HepG2 (cell line): ENCODE data around the gene SPATA33. TPM values are rescaled to one million over a fixed set of nuclear protein-coding genes. Genes with fewer than 3 reads are reported as not detected.
A peak's percentile ranks its signal among the peaks of the same experiment; 100 is the strongest.

Experiments used
- AKAP8 ChIP-seq: sonication (generic); formaldehyde crosslinking; IDR thresholded peaks from 2 replicates; pipeline ENCODE4 v1.5.1; 2020; ENCODE audit warnings: mild to moderate bottlenecking, missing genetic modification reagents
- BRD4 ChIP-seq: sonication (generic); formaldehyde crosslinking; IDR thresholded peaks from 2 replicates; pipeline ENCODE4 v1.4.0; 2020; ENCODE audit warnings: missing genetic modification reagents
- HNRNPUL1 ChIP-seq: fragments of 200-400 bp; formaldehyde crosslinking; IDR thresholded peaks from 2 replicates; pipeline ENCODE4 v1.6.1; 2017; ENCODE audit warnings: low read depth, mild to moderate bottlenecking, low read length, moderate library complexity
- MBNL3 ChIP-seq: fragments of 250-450 bp; sonication (Bioruptor Pico); conservative IDR thresholded peaks from 2 replicates; pipeline ENCODE4 v1.8.0; 2022; ENCODE audit warnings: mild to moderate bottlenecking, inconsistent platforms
- MEF2D ChIP-seq: sonication (generic); formaldehyde crosslinking; IDR thresholded peaks from 2 replicates; pipeline ENCODE4 v1.5.1; 2020; ENCODE audit warnings: mild to moderate bottlenecking, missing genetic modification reagents
- SAP130 ChIP-seq: IDR thresholded peaks from 2 replicates; pipeline ENCODE4 v1.6.1; 2016; ENCODE audit warnings: low read depth
- TRAFD1 ChIP-seq: sonication (generic); formaldehyde crosslinking; IDR thresholded peaks from 2 replicates; pipeline ENCODE4 v1.5.1; 2020; ENCODE audit warnings: missing genetic modification reagents, mild to moderate bottlenecking, borderline replicate concordance
- ZNF230 ChIP-seq: sonication (generic); formaldehyde crosslinking; IDR thresholded peaks from 2 replicates; pipeline ENCODE4 v1.4.0; 2020; ENCODE audit warnings: mild to moderate bottlenecking, missing genetic modification reagents
- ZNF34 ChIP-seq: sonication (generic); formaldehyde crosslinking; IDR thresholded peaks from 2 replicates; pipeline ENCODE4 v1.4.0; 2020; ENCODE audit warnings: mild to moderate bottlenecking, missing genetic modification reagents, borderline replicate concordance
- ZNF432 ChIP-seq: sonication (generic); formaldehyde crosslinking; IDR thresholded peaks from 2 replicates; pipeline ENCODE4 v1.5.0; 2020; ENCODE audit warnings: missing genetic modification reagents, mild to moderate bottlenecking, borderline replicate concordance
- ZNF562 ChIP-seq: sonication (generic); formaldehyde crosslinking; IDR thresholded peaks from 2 replicates; pipeline ENCODE4 v1.8.0; 2022; ENCODE audit warnings: missing genetic modification reagents, borderline replicate concordance
- ZNF737 ChIP-seq: sonication (generic); formaldehyde crosslinking; IDR thresholded peaks from 2 replicates; pipeline ENCODE4 v1.5.0; 2020; ENCODE audit warnings: missing genetic modification reagents, mild to moderate bottlenecking, borderline replicate concordance
- ZNF781 ChIP-seq: sonication (generic); formaldehyde crosslinking; IDR thresholded peaks from 2 replicates; pipeline ENCODE4 v1.5.1; 2020; ENCODE audit warnings: borderline replicate concordance, mild to moderate bottlenecking, missing genetic modification reagents; ENCODE audit errors: not compliant biosample characterization
- polyA plus RNA-seq, 8 experiments: library from polyadenylated mRNA; depleted of rRNA in 3 of 8; stranded (reverse) in 7 of 8; unstranded in 1 of 8; fragments of >200 nt; fragmentation: Illumina TruSeq in 4 of 8; extraction: Trizol in 4 of 8; gene quantifications; 2 replicates each; pipeline versions ENCODE4 v1.2.1 to v1.2.3, GENCODE V29; 2011 to 2016; ENCODE audit warnings: low read depth in 4 of 8, missing spikeins in 1 of 8, mixed read lengths in 1 of 8; ENCODE audit not compliant: insufficient read depth in 1 of 8
- total RNA-seq, 5 experiments: library from RNA; depleted of rRNA; stranded (reverse); fragments of >200 nt; fragmentation: Illumina TruSeq; extraction: Trizol; gene quantifications; 2 replicates each; pipeline ENCODE4 v1.2.3, GENCODE V29; 2016; ENCODE audit warnings: low read depth in 1 of 5
- TF ChIP-seq, protein P1 (sequence below): sonication (generic); formaldehyde crosslinking; IDR thresholded peaks from 2 replicates; pipeline ENCODE4 v1.4.0; 2020; ENCODE audit warnings: missing genetic modification reagents, borderline replicate concordance
- TF ChIP-seq, protein P2 (sequence below): sonication (generic); formaldehyde crosslinking; IDR thresholded peaks from 2 replicates; pipeline ENCODE4 v1.8.0; 2022; ENCODE audit warnings: mild to moderate bottlenecking, missing genetic modification reagents, moderate library complexity
- TF ChIP-seq, protein P3 (sequence below), 2 experiments: IDR thresholded peaks; 2 replicates each; pipeline ENCODE4 v1.6.1; 2011 to 2012; ENCODE audit warnings: low read length in 2 of 2, borderline replicate concordance in 1 of 2, low read depth in 1 of 2, mild to moderate bottlenecking in 1 of 2, moderate library complexity in 1 of 2
- TF ChIP-seq, protein P4 (sequence below): sonication (generic); formaldehyde crosslinking; IDR thresholded peaks from 2 replicates; pipeline ENCODE4 v1.8.1; 2023; ENCODE audit warnings: missing genetic modification reagents, inconsistent platforms, borderline replicate concordance

The SPATA33 gene
- total and polyA plus RNA-seq, 2 of the 13 experiments (the other 11 are each of a cell fraction or from before 2014, with no cell fraction given), result 5.7 to 11.0 TPM

GRCh38 chr16:89687092-89687940 is 29.7 kb downstream of the SPATA33 start (continued):
- TF ChIP-seq ZNF432 (no peak), MBNL3 (CRISPR knock-in tag) (no peak), ZNF34 (CRISPR knock-in tag) (0 out of 2 replicates have a peak, but pooled peaks have one; percentile 41), ZNF737 (peak; percentile 78; the same call in 1 of the 2 replicates), TRAFD1 (CRISPR knock-in tag) (peak; percentile 100), HNRNPUL1 (no peak), ZNF562 (CRISPR knock-in tag) (no peak), ZNF230 (CRISPR knock-in tag) (peak; percentile 99), ZNF781 (CRISPR knock-in tag) (peak; percentile 99), AKAP8 (CRISPR knock-in tag) (peak; percentile 98), MEF2D (CRISPR knock-in tag) (peak; percentile 98), BRD4 (CRISPR knock-in tag) (peak; percentile 98), SAP130 (peak; percentile 100)
- TF ChIP-seq, protein P1, sequence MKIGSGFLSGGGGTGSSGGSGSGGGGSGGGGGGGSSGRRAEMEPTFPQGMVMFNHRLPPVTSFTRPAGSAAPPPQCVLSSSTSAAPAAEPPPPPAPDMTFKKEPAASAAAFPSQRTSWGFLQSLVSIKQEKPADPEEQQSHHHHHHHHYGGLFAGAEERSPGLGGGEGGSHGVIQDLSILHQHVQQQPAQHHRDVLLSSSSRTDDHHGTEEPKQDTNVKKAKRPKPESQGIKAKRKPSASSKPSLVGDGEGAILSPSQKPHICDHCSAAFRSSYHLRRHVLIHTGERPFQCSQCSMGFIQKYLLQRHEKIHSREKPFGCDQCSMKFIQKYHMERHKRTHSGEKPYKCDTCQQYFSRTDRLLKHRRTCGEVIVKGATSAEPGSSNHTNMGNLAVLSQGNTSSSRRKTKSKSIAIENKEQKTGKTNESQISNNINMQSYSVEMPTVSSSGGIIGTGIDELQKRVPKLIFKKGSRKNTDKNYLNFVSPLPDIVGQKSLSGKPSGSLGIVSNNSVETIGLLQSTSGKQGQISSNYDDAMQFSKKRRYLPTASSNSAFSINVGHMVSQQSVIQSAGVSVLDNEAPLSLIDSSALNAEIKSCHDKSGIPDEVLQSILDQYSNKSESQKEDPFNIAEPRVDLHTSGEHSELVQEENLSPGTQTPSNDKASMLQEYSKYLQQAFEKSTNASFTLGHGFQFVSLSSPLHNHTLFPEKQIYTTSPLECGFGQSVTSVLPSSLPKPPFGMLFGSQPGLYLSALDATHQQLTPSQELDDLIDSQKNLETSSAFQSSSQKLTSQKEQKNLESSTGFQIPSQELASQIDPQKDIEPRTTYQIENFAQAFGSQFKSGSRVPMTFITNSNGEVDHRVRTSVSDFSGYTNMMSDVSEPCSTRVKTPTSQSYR (CRISPR knock-in tag), result peak; percentile 98
- TF ChIP-seq, protein P2, sequence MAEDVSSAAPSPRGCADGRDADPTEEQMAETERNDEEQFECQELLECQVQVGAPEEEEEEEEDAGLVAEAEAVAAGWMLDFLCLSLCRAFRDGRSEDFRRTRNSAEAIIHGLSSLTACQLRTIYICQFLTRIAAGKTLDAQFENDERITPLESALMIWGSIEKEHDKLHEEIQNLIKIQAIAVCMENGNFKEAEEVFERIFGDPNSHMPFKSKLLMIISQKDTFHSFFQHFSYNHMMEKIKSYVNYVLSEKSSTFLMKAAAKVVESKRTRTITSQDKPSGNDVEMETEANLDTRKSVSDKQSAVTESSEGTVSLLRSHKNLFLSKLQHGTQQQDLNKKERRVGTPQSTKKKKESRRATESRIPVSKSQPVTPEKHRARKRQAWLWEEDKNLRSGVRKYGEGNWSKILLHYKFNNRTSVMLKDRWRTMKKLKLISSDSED, result no peak
- TF ChIP-seq, protein P3, sequence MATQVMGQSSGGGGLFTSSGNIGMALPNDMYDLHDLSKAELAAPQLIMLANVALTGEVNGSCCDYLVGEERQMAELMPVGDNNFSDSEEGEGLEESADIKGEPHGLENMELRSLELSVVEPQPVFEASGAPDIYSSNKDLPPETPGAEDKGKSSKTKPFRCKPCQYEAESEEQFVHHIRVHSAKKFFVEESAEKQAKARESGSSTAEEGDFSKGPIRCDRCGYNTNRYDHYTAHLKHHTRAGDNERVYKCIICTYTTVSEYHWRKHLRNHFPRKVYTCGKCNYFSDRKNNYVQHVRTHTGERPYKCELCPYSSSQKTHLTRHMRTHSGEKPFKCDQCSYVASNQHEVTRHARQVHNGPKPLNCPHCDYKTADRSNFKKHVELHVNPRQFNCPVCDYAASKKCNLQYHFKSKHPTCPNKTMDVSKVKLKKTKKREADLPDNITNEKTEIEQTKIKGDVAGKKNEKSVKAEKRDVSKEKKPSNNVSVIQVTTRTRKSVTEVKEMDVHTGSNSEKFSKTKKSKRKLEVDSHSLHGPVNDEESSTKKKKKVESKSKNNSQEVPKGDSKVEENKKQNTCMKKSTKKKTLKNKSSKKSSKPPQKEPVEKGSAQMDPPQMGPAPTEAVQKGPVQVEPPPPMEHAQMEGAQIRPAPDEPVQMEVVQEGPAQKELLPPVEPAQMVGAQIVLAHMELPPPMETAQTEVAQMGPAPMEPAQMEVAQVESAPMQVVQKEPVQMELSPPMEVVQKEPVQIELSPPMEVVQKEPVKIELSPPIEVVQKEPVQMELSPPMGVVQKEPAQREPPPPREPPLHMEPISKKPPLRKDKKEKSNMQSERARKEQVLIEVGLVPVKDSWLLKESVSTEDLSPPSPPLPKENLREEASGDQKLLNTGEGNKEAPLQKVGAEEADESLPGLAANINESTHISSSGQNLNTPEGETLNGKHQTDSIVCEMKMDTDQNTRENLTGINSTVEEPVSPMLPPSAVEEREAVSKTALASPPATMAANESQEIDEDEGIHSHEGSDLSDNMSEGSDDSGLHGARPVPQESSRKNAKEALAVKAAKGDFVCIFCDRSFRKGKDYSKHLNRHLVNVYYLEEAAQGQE (IDR thresholded peaks at IDR 0.05; ENCODE audit: borderline replicate concordance in 1 of 2, low read depth in 1 of 2, low read length in 2 of 2), result peak in 1 of 2 experiments; percentile 80; a peak in 2 of 4 replicates
- TF ChIP-seq, protein P4, sequence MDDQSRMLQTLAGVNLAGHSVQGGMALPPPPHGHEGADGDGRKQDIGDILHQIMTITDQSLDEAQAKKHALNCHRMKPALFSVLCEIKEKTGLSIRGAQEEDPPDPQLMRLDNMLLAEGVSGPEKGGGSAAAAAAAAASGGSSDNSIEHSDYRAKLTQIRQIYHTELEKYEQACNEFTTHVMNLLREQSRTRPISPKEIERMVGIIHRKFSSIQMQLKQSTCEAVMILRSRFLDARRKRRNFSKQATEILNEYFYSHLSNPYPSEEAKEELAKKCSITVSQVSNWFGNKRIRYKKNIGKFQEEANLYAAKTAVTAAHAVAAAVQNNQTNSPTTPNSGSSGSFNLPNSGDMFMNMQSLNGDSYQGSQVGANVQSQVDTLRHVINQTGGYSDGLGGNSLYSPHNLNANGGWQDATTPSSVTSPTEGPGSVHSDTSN (CRISPR knock-in tag), result peak; percentile 84
